Neuron (in vitro differentiated cells): Measurements from ENCODE around the gene IBA57.

Experiments used
- H2AFZ ChIP-seq: one replicate; pipeline ENCODE4 v1.6.1; 2013; ENCODE audit warnings: low read depth, mild to moderate bottlenecking, inconsistent platforms, low read length, moderate library complexity
- H3K27me3 ChIP-seq: one replicate; pipeline ENCODE4 v1.6.1; 2013; ENCODE audit warnings: low read length; ENCODE audit not compliant: insufficient read depth
- H3K36me3 ChIP-seq: one replicate; pipeline ENCODE4 v1.6.1; 2013; ENCODE audit warnings: low read length; ENCODE audit not compliant: insufficient read depth
- H3K4me1 ChIP-seq: one replicate; pipeline ENCODE4 v1.6.1; 2013; ENCODE audit warnings: low read length; ENCODE audit not compliant: insufficient read depth
- H3K4me3 ChIP-seq: 2 replicates; pipeline ENCODE4 v1.5.1; 2013; ENCODE audit warnings: mild to moderate bottlenecking, low read length, moderate library complexity
- H3K9me3 ChIP-seq: one replicate; pipeline ENCODE4 v1.6.1; 2013; ENCODE audit warnings: low read length

IBA57 gene

GRCh38 chr1:228147768-228148167, 17.8 kb upstream of the IBA57 start:
- Histone ChIP-seq H3K4me1 (peaks cover 14% of the 10 kb centered on the region), H2AFZ (no peak overlapping the region), H3K36me3 (peaks cover 32% of the 10 kb centered on the region), H3K4me3 (no peak overlapping the region), H3K27me3 (no peaks in the 10 kb centered on the region), H3K9me3 (no peaks in the 10 kb centered on the region)

- H3K4me1 ChIP-seq, result peaks cover 14% of the 10 kb centered on the region
- peaks cover 32% of the 10 kb centered on the region for H3K36me3 ChIP-seq
- H3K27me3 ChIP-seq, result no peaks in the 10 kb centered on the region
- no peaks in the 10 kb centered on the region for H3K9me3 ChIP-seq
- H2AFZ ChIP-seq, result no peak overlapping the region
- no peak overlapping the region for H3K4me3 ChIP-seq
These were observed 17.3 kb upstream of the IBA57 start for GRCh38 chr1:228148196-228148861.

GRCh38 chr1:228148935-228149405, 16.6 kb upstream of the IBA57 start:
- Histone ChIP-seq H2AFZ (no peak overlapping the region), H3K27me3 (no peaks in the 10 kb centered on the region), H3K4me3 (no peak overlapping the region), H3K36me3 (peaks cover 32% of the 10 kb centered on the region), H3K4me1 (peaks cover 14% of the 10 kb centered on the region), H3K9me3 (no peaks in the 10 kb centered on the region)

GRCh38 chr1:228149406-228150119, 16.0 kb upstream of the IBA57 start, which contains the start of gene GJC2:
Gene GJC2 (plus strand): TSS chr1:228149930. CDS start chr1:228157759, 7,829 bp downstream.
- no peak within 1 kb of the TSS for H3K4me3 ChIP-seq
- H3K36me3 ChIP-seq, result peaks cover 32% of the 10 kb centered on the region
- H3K4me1 ChIP-seq, result peaks cover 14% of the 10 kb centered on the region
- no peak within 1 kb of the TSS for H2AFZ ChIP-seq
- no peaks in the 10 kb centered on the region for H3K27me3 ChIP-seq
- no peaks in the 10 kb centered on the region for H3K9me3 ChIP-seq

GRCh38 chr1:228150120-228150460, 15.5 kb upstream of the IBA57 start:
- H3K36me3 ChIP-seq, result peaks cover 31% of the 10 kb centered on the region
- no peaks in the 10 kb centered on the region for H3K27me3 ChIP-seq
- no peak overlapping the region for H3K4me3 ChIP-seq
- H3K4me1 ChIP-seq, result peaks cover 14% of the 10 kb centered on the region
- no peaks in the 10 kb centered on the region for H3K9me3 ChIP-seq
- no peak overlapping the region for H2AFZ ChIP-seq

GRCh38 chr1:228150461-228151179, 15.0 kb upstream of the IBA57 start:
- H3K27me3 ChIP-seq, result no peaks in the 10 kb centered on the region
- H2AFZ ChIP-seq, result no peak overlapping the region
- peaks cover 14% of the 10 kb centered on the region for H3K4me1 ChIP-seq
- no peak overlapping the region for H3K4me3 ChIP-seq
- no peaks in the 10 kb centered on the region for H3K9me3 ChIP-seq
- peaks cover 25% of the 10 kb centered on the region for H3K36me3 ChIP-seq

GRCh38 chr1:228151180-228151925, 14.3 kb upstream of the IBA57 start:
- no peak overlapping the region for H3K4me3 ChIP-seq
- H3K4me1 ChIP-seq, result peaks cover 14% of the 10 kb centered on the region
- H3K27me3 ChIP-seq, result no peaks in the 10 kb centered on the region
- H3K36me3 ChIP-seq, result peaks cover 20% of the 10 kb centered on the region
- H3K9me3 ChIP-seq, result no peaks in the 10 kb centered on the region
- no peak overlapping the region for H2AFZ ChIP-seq

GRCh38 chr1:228152097-228152917, 13.3 kb upstream of the IBA57 start:
- Histone ChIP-seq H3K9me3 (no peaks in the 10 kb centered on the region), H2AFZ (no peak overlapping the region), H3K27me3 (no peaks in the 10 kb centered on the region), H3K36me3 (peaks cover 12% of the 10 kb centered on the region), H3K4me1 (peaks cover 14% of the 10 kb centered on the region), H3K4me3 (no peak overlapping the region)

GRCh38 chr1:228152918-228153258, 12.7 kb upstream of the IBA57 start:
- Histone ChIP-seq H2AFZ (no peak overlapping the region), H3K36me3 (peaks cover 7% of the 10 kb centered on the region), H3K9me3 (no peaks in the 10 kb centered on the region), H3K27me3 (no peaks in the 10 kb centered on the region), H3K4me3 (no peak overlapping the region), H3K4me1 (peaks cover 14% of the 10 kb centered on the region)

- H3K4me3 ChIP-seq, result no peak overlapping the region
- H3K27me3 ChIP-seq, result no peaks in the 10 kb centered on the region
- H3K36me3 ChIP-seq, result no peaks in the 10 kb centered on the region
- H3K9me3 ChIP-seq, result no peaks in the 10 kb centered on the region
- H2AFZ ChIP-seq, result no peak overlapping the region
- H3K4me1 ChIP-seq, result peaks cover 10% of the 10 kb centered on the region
These were observed 11.5 kb upstream of the IBA57 start for GRCh38 chr1:228154021-228154669.

GRCh38 chr1:228154670-228155571, 10.7 kb upstream of the IBA57 start:
- Histone ChIP-seq H3K4me3 (no peak overlapping the region), H3K4me1 (peaks cover 2% of the 10 kb centered on the region), H2AFZ (no peak overlapping the region), H3K27me3 (no peaks in the 10 kb centered on the region), H3K36me3 (no peaks in the 10 kb centered on the region), H3K9me3 (no peaks in the 10 kb centered on the region)
